ENCODE results near the gene ERICH6B. TPM values are rescaled to one million over a fixed set of nuclear protein-coding genes. Genes with fewer than 3 reads are reported as not detected.

ERICH6B gene
- total and polyA plus RNA-seq, 2 of the 8 experiments (the other 6 are each of a cell fraction or from before 2014, with no cell fraction given), result not detected

DNA sequence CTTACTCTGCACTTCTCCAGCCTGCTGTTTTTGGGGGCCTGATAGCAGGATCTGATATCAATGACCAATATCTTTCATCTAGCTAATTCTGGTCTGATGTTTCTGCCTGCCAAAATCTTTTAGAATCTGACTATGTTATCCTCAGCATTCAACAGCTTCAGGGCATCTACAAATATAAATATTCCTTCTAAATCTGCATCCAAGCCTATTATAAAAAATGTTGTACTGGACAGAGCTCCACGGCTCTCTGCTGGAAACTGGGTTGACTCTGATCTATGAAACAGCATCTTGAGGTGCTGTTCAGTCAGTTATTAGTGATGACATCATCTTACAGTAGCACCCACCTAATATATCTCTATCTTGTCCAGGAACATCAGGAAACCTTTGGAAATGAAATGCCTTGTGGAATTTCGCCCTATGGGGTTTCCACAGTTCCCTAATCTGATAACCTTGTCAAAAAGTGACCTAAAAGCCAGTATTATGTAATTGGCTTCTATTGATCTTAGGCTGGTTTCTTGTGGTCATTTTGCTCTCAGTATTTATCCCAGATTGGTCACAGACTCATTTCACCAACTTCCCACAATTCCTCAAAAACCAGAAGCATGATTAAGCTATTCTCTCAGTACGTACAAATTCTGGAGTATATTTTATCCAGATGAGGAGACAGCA is 33.0 kb downstream of the ERICH6B start:
- Histone ChIP-seq H4K8ac (ENCODE audit: extremely low read depth, insufficient read depth, low read length) (no peak overlapping the region), H2BK15ac (ENCODE audit: low read length) (no peak overlapping the region), H3K4me1 (replicated peaks in 1 of 4; ENCODE audit: control insufficient read depth in 3 of 4, insufficient read depth in 4 of 4, low read length in 3 of 4) (no peaks in the 10 kb centered on the region), H3K4me2 (ENCODE audit: insufficient read depth in 1 of 2, low read depth in 2 of 2, low read length in 2 of 2) (no peak overlapping the region), H3K27ac (ENCODE audit: low read depth, low read length) (no peak overlapping the region), H2BK120ac (replicated peaks; ENCODE audit: low read depth, low read length) (no peak overlapping the region), H2BK12ac (ENCODE audit: low read depth, low read length) (no peak overlapping the region), H4K5ac (ENCODE audit: insufficient read length, low read depth, low read length) (no peak overlapping the region), H3K23ac (ENCODE audit: insufficient read length) (no peak overlapping the region), H3K56ac (replicated peaks; ENCODE audit: insufficient read length, low read depth, low read length) (no peak overlapping the region), H3K14ac (ENCODE audit: insufficient read length) (no peak overlapping the region), H3K4ac (replicated peaks; ENCODE audit: insufficient read length, low read depth, low read length) (no peak overlapping the region), H3K9ac (replicated peaks in 1 of 4; ENCODE audit: extremely low read depth in 1 of 4, low read depth in 3 of 4, low read length in 3 of 4) (no peak overlapping the region), H3K36me3 (ENCODE audit: control insufficient read depth in 2 of 4, insufficient read depth in 4 of 4, low read length in 3 of 4) (no peaks in the 10 kb centered on the region), H3K23me2 (ENCODE audit: low read depth, low read length) (no peaks in the 10 kb centered on the region), H3K79me2 (ENCODE audit: control insufficient read depth in 1 of 2, insufficient read depth in 2 of 2, low read length in 2 of 2) (no peaks in the 10 kb centered on the region), H3K27me3 (replicated peaks in 1 of 4; ENCODE audit: control insufficient read depth in 3 of 4, extremely low read depth in 1 of 4, insufficient read depth in 3 of 4, low read length in 3 of 4) (no peaks in the 10 kb centered on the region; a peak in 2 of 7 replicates), H4K91ac (replicated peaks; ENCODE audit: insufficient read length, low read length) (no peak overlapping the region), H2BK20ac (ENCODE audit: low read length) (no peak overlapping the region), H3K4me3 (ENCODE audit: extremely low read depth in 1 of 4, insufficient read depth in 2 of 4, low read depth in 3 of 4, low read length in 4 of 4) (no peak overlapping the region), H2BK5ac (ENCODE audit: low read depth, low read length) (no peak overlapping the region), H2AK5ac (ENCODE audit: low read depth, low read length) (no peak overlapping the region), H4K20me1 (replicated peaks in 1 of 2; ENCODE audit: control insufficient read depth in 1 of 2, insufficient read depth in 2 of 2, low read length in 2 of 2) (no peaks in the 10 kb centered on the region), H3K18ac (ENCODE audit: extremely low read depth, low read length) (no peak overlapping the region), H3K79me1 (ENCODE audit: low read depth, low read length) (no peaks in the 10 kb centered on the region), H2AFZ (ENCODE audit: low read length) (no peak overlapping the region), H3K9me3 (ENCODE audit: insufficient read depth in 2 of 2, low read depth in 1 of 2, low read length in 1 of 2) (no peaks in the 10 kb centered on the region)
- POLR2A ChIA-PET (ENCODE audit: partially characterized antibody), result no interaction called here
- no peak for TF ChIP-seq EP300 (IDR thresholded peaks at IDR 0.05; ENCODE audit: borderline replicate concordance in 1 of 2, low read depth in 2 of 2, low read length in 2 of 2)
- TF ChIP-seq KDM1A (IDR thresholded peaks at IDR 0.05; ENCODE audit: borderline replicate concordance, low read length), result no peak
- TF ChIP-seq, protein P1, sequence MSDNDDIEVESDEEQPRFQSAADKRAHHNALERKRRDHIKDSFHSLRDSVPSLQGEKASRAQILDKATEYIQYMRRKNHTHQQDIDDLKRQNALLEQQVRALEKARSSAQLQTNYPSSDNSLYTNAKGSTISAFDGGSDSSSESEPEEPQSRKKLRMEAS (IDR thresholded peaks at IDR 0.05), result no peak
- TF ChIP-seq RXRA (IDR thresholded peaks at IDR 0.05; ENCODE audit: insufficient read depth, low read depth, low read length), result no peak
- TF ChIP-seq RFX5 (IDR thresholded peaks at IDR 0.05; ENCODE audit: borderline replicate concordance, low read depth, low read length), result no peak
- no peak for TF ChIP-seq TBP (IDR thresholded peaks at IDR 0.05; ENCODE audit: low read depth, low read length)
- TF ChIP-seq SP1 (IDR thresholded peaks at IDR 0.05; ENCODE audit: low read depth, low read length), result no peak
- no peak for TF ChIP-seq CEBPB (IDR thresholded peaks at IDR 0.05; ENCODE audit: low read depth, low read length)
- no peak for TF ChIP-seq PHF8 (conservative IDR thresholded peaks at IDR 0.05; ENCODE audit: low read depth, low read length)
- no peak for TF ChIP-seq RAD21 (IDR thresholded peaks at IDR 0.05 in 1 of 2, conservative IDR thresholded peaks at IDR 0.05 in 1 of 2; ENCODE audit: low read depth in 2 of 2, low read length in 2 of 2)
- TF ChIP-seq RBBP5 (IDR thresholded peaks at IDR 0.05; ENCODE audit: borderline replicate concordance, low read depth, low read length), result no peak
- CTCF ChIA-PET (ENCODE audit: partially characterized antibody), result interaction anchor here (0.9 kb wide), 1 partner anchor 137 kb away, joined by 3 read pairs; no protein-coding TSS in a partner anchor
- DNase-seq (ENCODE audit: low read depth in 1 of 2, low spot score in 2 of 2), result no peak
- no peak for FAIRE-seq
- 76% methylated on average over 3 of the region's 3 CpGs; no CpG with 5 or more reads in 1 of the 2 experiments for WGBS, 2 experiments (ENCODE audit: extremely low coverage in 1 of 2, insufficient coverage in 1 of 2, insufficient read length in 1 of 2, insufficient replicate concordance in 2 of 2, low coverage in 1 of 2, low lambda C conversion rate in 2 of 2, missing lambda C conversion rate in 1 of 2)
